Measurements from ENCODE around the gene SGSH.
"Not testable (repeated sequence)": the region's sequence is repeated elsewhere in the genome, so short reads cannot be mapped to it uniquely, and the experiment has no call there.

The SGSH gene

GRCh38 chr17:80220054-80220735 lies at the start of gene SGSH, which contains the start of gene SLC26A11:
TSS of gene SGSH (minus strand) at chr17:80220333. CDS start at chr17:80220313, 20 bp downstream.
TSS of gene SLC26A11 (plus strand) at chr17:80220427. CDS start at chr17:80221561, 1,134 bp downstream.
- DNase-seq (ENCODE audit: low read depth), result peak; percentile 16

- no peak for DNase-seq (ENCODE audit: low read depth)
These were observed 49.3 kb upstream of the SGSH start for GRCh38 chr17:80269405-80269807.

- no peak for DNase-seq (ENCODE audit: low read depth)
These were observed 48.3 kb upstream of the SGSH start for GRCh38 chr17:80268427-80268826.

GRCh38 chr17:80267391-80267790 lies 47.3 kb upstream of the SGSH start:
- no peak for DNase-seq (ENCODE audit: low read depth)

- DNase-seq (ENCODE audit: low read depth), result no peak
These were observed 45.3 kb upstream of the SGSH start for GRCh38 chr17:80265205-80266068.

GRCh38 chr17:80264205-80265075 lies 44.3 kb upstream of the SGSH start:
- DNase-seq (ENCODE audit: low read depth), result no peak

GRCh38 chr17:80263253-80264204 lies 43.4 kb upstream of the SGSH start:
- peak; percentile 77 for DNase-seq (ENCODE audit: low read depth)

- no peak for DNase-seq (ENCODE audit: low read depth)
These were observed 42.7 kb upstream of the SGSH start for GRCh38 chr17:80262775-80263244.

- DNase-seq (ENCODE audit: low read depth), result no peak
These were observed 42.2 kb upstream of the SGSH start for GRCh38 chr17:80262291-80262690.

GRCh38 chr17:80261895-80262279 lies 41.8 kb upstream of the SGSH start:
- DNase-seq (ENCODE audit: low read depth), result no peak

GRCh38 chr17:80261159-80261894 lies 41.2 kb upstream of the SGSH start:
- no peak for DNase-seq (ENCODE audit: low read depth)

- no peak for DNase-seq (ENCODE audit: low read depth)
These were observed 40.6 kb upstream of the SGSH start, which contains the start of gene RNF213 for GRCh38 chr17:80260791-80261158. TSS of gene RNF213 (plus strand) at chr17:80260852. CDS start at chr17:80263682, 2,830 bp downstream.

GRCh38 chr17:80260069-80260535 lies 40.0 kb upstream of the SGSH start:
- DNase-seq (ENCODE audit: low read depth), result no peak

- DNase-seq (ENCODE audit: low read depth), result no peak
These were observed 39.4 kb upstream of the SGSH start for GRCh38 chr17:80259457-80260068.

- not testable (repeated sequence) for DNase-seq (ENCODE audit: low read depth)
These were observed 38.2 kb upstream of the SGSH start for GRCh38 chr17:80258296-80258695.

GRCh38 chr17:80257716-80258213 lies 37.6 kb upstream of the SGSH start:
- no peak for DNase-seq (ENCODE audit: low read depth)

- no peak for DNase-seq (ENCODE audit: low read depth)
These were observed 35.9 kb upstream of the SGSH start for GRCh38 chr17:80256034-80256350.

- DNase-seq (ENCODE audit: low read depth), result no peak
These were observed 34.5 kb upstream of the SGSH start for GRCh38 chr17:80254396-80255251.

Data from stimulated activated CD8-positive, alpha-beta memory T cell treated with anti-CD3 and anti-CD28 coated beads, Interleukin-15, amount 100 ng/mL, for 1 hour (primary cell).